ENCODE data around the gene SMG6.

- TF ChIP-seq POLR2A (IDR thresholded peaks at IDR 0.05) (no peak), CTCF (IDR thresholded peaks at IDR 0.05) (no peak)
Observed at GRCh38 chr17:2144701-2145100, 158.9 kb downstream of the SMG6 start.

Measured in uterus (tissue), 2 donors.